Effector memory CD4-positive, alpha-beta T cell (primary cell): ENCODE data around the gene BABAM2.

ENCODE experiments used
- DNase-seq, 3 donors: peaks; one replicate each; pipeline ENCODE4 v3.0.0-alpha.2; 2020
- H3K27ac ChIP-seq: 2 replicates; pipeline ENCODE4 v1.7.0; 2013; ENCODE audit warnings: mild to moderate bottlenecking, low read length, moderate library complexity; ENCODE audit not compliant: insufficient read depth, poor library complexity, severe bottlenecking
- H3K27me3 ChIP-seq: replicated peaks from 2 replicates; pipeline ENCODE4 v1.7.0; 2013; ENCODE audit warnings: mild to moderate bottlenecking, low read length; ENCODE audit not compliant: insufficient read depth, control insufficient read depth, poor library complexity, severe bottlenecking
- H3K36me3 ChIP-seq: 2 replicates; pipeline ENCODE4 v1.7.0; 2013; ENCODE audit warnings: mild to moderate bottlenecking, low read length, moderate library complexity; ENCODE audit not compliant: control insufficient read depth, insufficient read depth
- H3K4me1 ChIP-seq: 2 replicates; pipeline ENCODE4 v1.7.0; 2013; ENCODE audit warnings: low read length, mild to moderate bottlenecking; ENCODE audit not compliant: control insufficient read depth, insufficient read depth, poor library complexity, severe bottlenecking
- H3K4me3 ChIP-seq: 2 replicates; pipeline ENCODE4 v1.7.0; 2013; ENCODE audit warnings: low read length, low read depth, mild to moderate bottlenecking; ENCODE audit not compliant: insufficient read depth, poor library complexity, severe bottlenecking
- H3K9me3 ChIP-seq: 2 replicates; pipeline ENCODE4 v1.7.0; 2013; ENCODE audit warnings: mild to moderate bottlenecking, low read length, moderate library complexity; ENCODE audit not compliant: control insufficient read depth

BABAM2 gene

DNA sequence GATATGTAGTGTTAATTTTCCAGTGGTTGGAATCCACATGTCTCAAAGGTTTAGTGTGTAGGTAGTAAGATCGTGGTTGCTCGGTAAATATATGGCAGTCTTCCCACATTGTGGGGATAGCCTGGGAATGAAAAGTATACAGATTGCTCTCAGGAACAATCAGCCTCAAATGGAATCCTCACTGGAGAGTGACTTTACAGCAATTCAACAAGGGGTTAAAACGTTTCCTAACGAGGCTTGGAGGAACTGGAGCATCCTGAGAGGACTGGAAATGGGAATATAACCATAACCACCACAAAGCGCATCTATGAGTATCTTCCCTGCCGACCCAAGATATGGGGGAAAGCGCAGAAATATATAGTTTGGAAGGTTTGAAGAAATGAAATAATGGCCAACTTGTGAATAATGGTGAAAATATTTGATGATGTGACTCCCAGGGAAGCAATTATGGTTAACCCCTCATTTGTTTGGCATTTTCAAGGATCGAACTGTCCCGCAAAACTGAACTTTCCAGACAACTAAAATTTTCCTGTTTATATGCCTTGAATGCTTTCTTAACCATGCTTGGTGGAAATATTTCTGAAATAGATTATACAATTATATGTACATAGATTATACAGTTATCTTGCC is 401.4 kb downstream of the BABAM2 start:
- H3K27me3 ChIP-seq, result no peaks in the 10 kb centered on the region
- H3K36me3 ChIP-seq, result no peaks in the 10 kb centered on the region
- no peak overlapping the region for H3K4me3 ChIP-seq
- no peaks in the 10 kb centered on the region for H3K9me3 ChIP-seq
- no peaks in the 10 kb centered on the region for H3K4me1 ChIP-seq
- DNase-seq, result no peak
- no peak overlapping the region for H3K27ac ChIP-seq

DNA sequence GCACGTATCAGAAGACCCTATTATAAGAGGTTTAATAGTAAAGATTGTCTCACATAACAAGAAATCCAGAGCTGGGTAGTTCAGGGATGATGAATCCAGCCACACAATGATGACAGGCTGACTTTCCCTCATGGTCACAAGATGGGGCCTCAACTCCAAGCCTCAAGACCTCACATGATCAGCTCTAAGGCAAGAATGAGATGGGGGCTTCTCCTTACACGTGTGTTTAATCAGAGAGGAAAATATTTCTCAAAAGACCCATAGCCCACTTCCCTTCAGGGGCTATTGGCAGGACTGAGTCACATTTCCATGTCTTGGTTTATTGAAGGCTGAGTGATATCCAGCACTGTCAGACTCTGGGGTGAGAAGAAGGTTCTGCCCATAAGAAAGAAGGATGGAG is 402.0 kb downstream of the BABAM2 start:
- Histone ChIP-seq H3K4me1 (no peaks in the 10 kb centered on the region), H3K27me3 (no peaks in the 10 kb centered on the region), H3K27ac (no peak overlapping the region), H3K4me3 (no peak overlapping the region), H3K36me3 (no peaks in the 10 kb centered on the region), H3K9me3 (no peaks in the 10 kb centered on the region)
- DNase-seq, result no peak

DNA sequence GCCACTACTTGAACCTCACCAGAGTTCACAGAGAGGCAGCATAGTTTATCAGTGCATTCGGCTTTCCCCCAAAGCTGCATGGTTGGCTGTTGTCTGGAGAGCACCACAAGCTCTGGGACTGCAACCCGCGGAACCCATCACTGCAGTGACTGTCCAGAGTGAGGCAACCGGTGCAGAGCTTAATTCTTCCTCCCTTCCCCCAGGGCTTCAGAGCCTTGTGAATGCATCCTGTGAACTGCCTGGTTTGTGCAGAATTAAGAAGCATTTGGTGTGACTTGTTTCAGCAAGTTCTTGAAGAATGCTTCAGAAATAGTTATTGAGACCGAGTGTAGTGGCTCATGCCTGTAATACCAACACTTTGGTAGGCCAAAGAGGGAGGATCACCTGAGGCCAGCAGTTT is 402.9 kb downstream of the BABAM2 start:
- Histone ChIP-seq H3K4me1 (no peaks in the 10 kb centered on the region), H3K9me3 (no peaks in the 10 kb centered on the region), H3K27me3 (no peaks in the 10 kb centered on the region), H3K4me3 (no peak overlapping the region), H3K36me3 (no peaks in the 10 kb centered on the region), H3K27ac (no peak overlapping the region)
- DNase-seq, result no peak

DNA sequence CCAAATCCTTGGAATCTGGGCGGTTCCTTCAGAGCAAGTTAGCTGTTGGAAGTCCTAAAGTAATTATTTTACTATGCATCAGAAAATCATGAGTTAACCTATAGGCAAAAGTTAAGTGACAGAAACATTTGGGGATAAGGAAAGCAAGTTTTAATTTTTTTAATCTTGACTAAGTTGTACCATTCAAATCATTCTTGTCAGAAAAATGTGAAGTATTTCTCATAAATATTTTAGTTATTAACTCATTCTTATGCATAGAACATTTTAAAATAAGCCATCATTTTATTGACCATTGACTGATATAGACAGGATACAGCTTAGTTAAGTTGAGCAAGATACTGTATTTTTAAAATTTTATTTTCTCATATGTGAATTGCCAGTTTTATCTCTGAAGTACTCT is 403.9 kb downstream of the BABAM2 start:
- DNase-seq, result no peak
- Histone ChIP-seq H3K36me3 (no peaks in the 10 kb centered on the region), H3K9me3 (no peaks in the 10 kb centered on the region), H3K4me3 (no peak overlapping the region), H3K4me1 (no peaks in the 10 kb centered on the region), H3K27ac (no peak overlapping the region), H3K27me3 (no peaks in the 10 kb centered on the region)

DNA sequence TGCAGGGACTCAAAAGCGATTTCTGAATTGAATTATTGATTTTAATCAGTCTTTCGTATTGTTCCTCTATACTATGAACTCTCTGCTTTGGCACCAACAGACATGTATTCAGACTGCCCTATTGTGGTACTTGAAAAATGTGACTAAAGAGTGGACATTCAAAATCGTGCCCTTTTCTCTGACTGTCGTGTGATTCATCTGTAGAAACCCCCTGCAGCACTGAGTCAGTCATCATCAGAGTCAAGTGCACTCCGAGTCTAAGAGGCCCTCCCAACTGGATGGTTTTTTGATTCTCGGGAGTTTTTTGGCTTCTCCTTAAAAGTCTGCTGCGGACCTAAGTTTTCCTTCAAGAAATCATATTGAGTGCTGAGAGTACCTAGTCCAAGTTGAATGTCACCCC is 405.7 kb downstream of the BABAM2 start:
- H3K36me3 ChIP-seq, result no peaks in the 10 kb centered on the region
- H3K27ac ChIP-seq, result no peak overlapping the region
- no peaks in the 10 kb centered on the region for H3K4me1 ChIP-seq

DNA sequence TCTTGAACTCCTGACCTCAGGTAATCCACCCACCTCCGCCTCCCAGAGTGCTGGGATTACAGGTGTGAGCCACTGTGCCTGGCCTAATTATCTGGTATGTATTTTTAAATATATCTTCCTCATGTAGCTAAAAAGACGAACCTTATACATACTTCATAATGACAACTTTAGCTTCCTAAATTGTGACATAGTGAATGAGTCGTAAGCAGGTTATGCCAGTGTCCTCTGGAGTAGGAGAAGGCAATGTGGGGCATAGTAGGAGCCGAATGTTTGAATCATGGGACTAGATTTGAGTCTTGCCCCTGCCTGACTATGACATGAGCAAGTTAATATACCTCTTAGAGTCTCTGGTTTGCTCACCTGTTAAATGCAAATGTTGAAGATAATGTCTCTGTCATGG is 406.4 kb downstream of the BABAM2 start:
- Histone ChIP-seq H3K4me1 (no peaks in the 10 kb centered on the region), H3K27ac (no peak overlapping the region), H3K9me3 (no peaks in the 10 kb centered on the region), H3K36me3 (no peaks in the 10 kb centered on the region), H3K27me3 (no peaks in the 10 kb centered on the region), H3K4me3 (no peak overlapping the region)
- no peak for DNase-seq

More for the DNA sequence above, 405.7 kb downstream of the BABAM2 start:
- Histone ChIP-seq H3K9me3 (no peaks in the 10 kb centered on the region), H3K27me3 (no peaks in the 10 kb centered on the region), H3K4me3 (no peak overlapping the region)
- no peak for DNase-seq

DNA sequence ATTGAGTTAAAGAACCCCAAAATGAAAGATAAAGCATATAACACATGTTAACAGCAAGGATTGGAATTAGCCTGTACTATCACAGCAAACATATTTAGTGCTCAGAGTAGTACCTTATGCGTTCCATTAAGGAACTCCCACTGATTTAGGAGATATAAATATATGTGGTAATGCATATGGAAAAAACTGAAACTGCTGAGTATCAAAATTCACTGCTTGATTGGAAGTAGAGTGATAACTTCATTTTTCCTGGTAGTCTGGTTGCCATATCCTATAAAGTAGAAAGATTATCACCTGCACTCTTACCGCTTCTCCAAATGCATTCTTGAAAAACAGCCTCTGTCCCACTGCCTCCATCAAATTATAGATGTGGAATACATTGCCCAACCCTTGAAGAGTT is 407.0 kb downstream of the BABAM2 start:
- no peaks in the 10 kb centered on the region for H3K27me3 ChIP-seq
- no peaks in the 10 kb centered on the region for H3K9me3 ChIP-seq
- H3K36me3 ChIP-seq, result no peaks in the 10 kb centered on the region
- no peak overlapping the region for H3K4me3 ChIP-seq
- no peak overlapping the region for H3K27ac ChIP-seq
- DNase-seq, result no peak
- no peaks in the 10 kb centered on the region for H3K4me1 ChIP-seq

DNA sequence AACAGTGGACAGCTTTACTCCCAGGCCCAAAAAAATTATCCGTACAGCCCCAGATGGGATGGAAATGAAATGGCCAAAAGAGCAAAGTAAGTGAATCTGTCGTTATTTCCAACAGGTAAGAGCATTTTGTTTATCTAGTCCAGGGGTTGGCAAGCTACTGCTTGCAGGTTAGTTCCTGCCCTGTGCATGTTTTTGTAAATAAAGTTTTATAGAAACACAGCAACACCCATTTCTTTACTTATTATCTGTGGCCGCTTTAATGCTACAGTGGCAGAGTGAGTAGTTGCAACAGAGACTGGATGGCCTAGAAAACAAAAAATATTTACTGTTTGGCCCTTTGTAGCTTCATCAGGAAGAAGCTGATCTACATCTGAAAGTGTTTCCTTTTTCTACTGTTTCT is 407.9 kb downstream of the BABAM2 start:
- Histone ChIP-seq H3K36me3 (no peaks in the 10 kb centered on the region), H3K27me3 (no peaks in the 10 kb centered on the region), H3K27ac (no peak overlapping the region), H3K9me3 (no peaks in the 10 kb centered on the region), H3K4me3 (no peak overlapping the region), H3K4me1 (no peaks in the 10 kb centered on the region)
- DNase-seq, result no peak

DNA sequence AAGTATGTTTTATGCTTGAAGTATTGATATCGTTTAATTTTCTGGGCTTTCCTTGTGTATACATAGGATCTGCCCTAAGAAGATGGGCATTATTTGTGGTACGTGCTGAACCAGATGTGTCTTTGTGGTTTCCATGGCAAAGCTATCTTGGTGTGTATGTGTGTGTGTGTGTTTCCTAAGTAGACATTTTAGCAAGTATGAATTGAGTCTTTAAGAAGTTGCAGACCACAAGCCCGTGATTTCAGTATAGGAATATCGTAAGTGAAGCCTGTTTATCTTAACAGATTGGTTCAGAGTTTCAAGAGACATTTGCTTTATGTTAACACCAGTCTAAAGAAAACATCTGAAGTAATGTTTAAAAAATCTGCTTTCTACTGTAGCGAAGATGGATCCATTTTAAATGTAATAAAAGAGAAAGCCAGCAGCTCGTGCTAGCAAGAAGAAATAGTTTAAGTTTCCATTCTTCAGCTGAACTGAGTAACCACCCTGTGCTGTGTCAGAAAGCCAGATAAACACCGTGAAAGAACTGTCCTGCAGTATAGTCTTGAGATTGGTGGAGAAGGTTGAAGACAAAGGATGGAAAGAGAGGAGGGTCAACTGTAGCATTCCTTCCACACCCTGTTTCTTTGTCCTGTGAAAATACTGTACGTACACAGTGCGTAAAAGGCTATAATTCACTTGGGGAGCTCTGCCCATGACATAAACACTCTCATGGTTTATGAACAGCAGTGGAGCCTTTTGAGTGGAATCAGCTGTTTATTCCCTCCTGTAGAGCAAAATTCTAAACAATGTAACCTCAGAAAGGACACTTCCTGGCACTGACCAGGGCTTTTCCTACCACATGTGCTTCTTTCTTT is 410.2 kb downstream of the BABAM2 start:
- DNase-seq, result no peak
- no peak overlapping the region for H3K27ac ChIP-seq

DNA sequence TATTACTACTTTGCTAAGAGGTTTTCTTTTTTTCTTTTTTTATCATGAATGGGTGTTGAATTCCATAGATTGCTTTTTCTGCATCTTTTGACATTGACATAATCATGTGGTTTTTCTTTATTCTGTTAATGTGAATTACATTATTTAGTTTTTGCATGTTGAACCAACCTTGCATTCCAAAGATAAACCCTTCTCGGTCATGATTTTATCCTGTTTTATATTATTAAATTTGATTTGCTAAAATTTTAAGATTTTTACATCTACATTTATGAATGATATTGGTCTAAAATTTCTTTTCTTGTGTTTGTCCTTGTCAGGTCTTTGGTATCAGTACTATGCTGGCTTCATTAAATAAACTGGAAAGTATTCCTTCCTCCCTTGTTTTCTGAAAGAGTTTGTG is 414.7 kb downstream of the BABAM2 start:
- Histone ChIP-seq H3K27me3 (no peaks in the 10 kb centered on the region), H3K9me3 (peaks cover 3% of the 10 kb centered on the region), H3K4me3 (no peak overlapping the region), H3K4me1 (no peaks in the 10 kb centered on the region), H3K36me3 (no peaks in the 10 kb centered on the region), H3K27ac (no peak overlapping the region)
- no peak for DNase-seq

More for the DNA sequence above, 410.2 kb downstream of the BABAM2 start:
- H3K9me3 ChIP-seq, result peaks cover 3% of the 10 kb centered on the region
- H3K36me3 ChIP-seq, result no peaks in the 10 kb centered on the region
- no peaks in the 10 kb centered on the region for H3K27me3 ChIP-seq
- no peaks in the 10 kb centered on the region for H3K4me1 ChIP-seq
- no peak overlapping the region for H3K4me3 ChIP-seq
